Loucy (cell line): ENCODE measurements around the gene PLEKHG5.

Experiments
- EZH2phosphoT487 ChIP-seq: fragments of 200-600 bp; IDR thresholded peaks from 2 replicates; pipeline ENCODE4 v1.6.1; 2018; ENCODE audit warnings: antibody characterized with exemption, mild to moderate bottlenecking, moderate library complexity, borderline replicate concordance
- TF ChIP-seq, protein P1 (sequence below): fragments of 200-600 bp; sonication (generic); conservative IDR thresholded peaks from 2 replicates; pipeline ENCODE4 v1.5.1; 2014; ENCODE audit warnings: mild to moderate bottlenecking, antibody characterized with exemption, low read length

DNA sequence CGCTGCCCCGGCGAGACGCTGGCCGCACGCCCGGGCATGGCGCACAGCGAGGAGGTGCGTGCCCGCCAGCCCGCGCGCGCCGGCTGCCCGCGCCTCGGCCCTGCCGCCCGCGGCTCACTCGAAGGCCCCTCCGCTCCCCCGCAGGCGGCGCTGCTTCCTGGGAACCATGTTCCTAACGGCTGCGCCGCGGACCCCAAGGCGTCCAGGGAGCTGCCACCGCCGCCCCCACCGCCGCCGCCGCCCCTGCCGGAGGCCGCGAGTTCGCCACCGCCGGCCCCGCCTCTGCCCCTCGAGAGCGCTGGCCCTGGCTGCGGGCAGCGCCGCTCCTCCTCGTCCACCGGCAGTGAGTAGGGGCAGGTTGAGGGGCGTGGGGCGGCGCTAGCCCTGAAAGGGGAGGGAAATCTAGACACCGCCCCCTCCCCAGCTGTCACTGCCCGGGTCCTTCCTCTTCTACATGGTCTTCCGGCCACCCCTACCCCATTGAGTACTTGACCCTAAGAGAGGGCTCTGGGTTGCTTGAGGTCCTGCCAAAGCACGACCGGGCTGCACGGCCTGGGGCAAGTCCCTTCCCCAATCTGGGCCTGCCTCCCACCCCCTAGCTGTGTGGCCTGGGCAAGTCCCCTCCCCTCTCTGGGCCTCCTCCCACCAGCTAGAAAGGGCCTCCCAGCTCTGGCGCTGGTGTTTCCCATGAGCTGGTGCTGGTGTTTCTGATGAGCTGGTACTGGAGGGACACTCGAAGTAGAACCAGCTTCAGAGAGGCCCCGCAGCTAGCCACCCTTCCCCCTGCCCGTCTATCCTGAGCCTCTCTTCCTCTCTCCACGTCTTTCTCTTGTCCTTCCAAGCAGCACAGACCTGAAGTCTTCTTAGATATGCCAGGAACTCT, 42.5 kb downstream of the PLEKHG5 start:
- TF ChIP-seq, protein P1, sequence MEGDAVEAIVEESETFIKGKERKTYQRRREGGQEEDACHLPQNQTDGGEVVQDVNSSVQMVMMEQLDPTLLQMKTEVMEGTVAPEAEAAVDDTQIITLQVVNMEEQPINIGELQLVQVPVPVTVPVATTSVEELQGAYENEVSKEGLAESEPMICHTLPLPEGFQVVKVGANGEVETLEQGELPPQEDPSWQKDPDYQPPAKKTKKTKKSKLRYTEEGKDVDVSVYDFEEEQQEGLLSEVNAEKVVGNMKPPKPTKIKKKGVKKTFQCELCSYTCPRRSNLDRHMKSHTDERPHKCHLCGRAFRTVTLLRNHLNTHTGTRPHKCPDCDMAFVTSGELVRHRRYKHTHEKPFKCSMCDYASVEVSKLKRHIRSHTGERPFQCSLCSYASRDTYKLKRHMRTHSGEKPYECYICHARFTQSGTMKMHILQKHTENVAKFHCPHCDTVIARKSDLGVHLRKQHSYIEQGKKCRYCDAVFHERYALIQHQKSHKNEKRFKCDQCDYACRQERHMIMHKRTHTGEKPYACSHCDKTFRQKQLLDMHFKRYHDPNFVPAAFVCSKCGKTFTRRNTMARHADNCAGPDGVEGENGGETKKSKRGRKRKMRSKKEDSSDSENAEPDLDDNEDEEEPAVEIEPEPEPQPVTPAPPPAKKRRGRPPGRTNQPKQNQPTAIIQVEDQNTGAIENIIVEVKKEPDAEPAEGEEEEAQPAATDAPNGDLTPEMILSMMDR = no peak
- TF ChIP-seq EZH2phosphoT487 = no peak
